ENCODE measurements around the gene SFSWAP.
A peak's percentile ranks its signal among the peaks of the same experiment; 100 is the strongest.
"Not testable (repeated sequence)": the region's sequence is repeated elsewhere in the genome, so short reads cannot be mapped to it uniquely, and the experiment has no call there.

Gene SFSWAP

GRCh38 chr12:131680392-131681256 is 30.3 kb upstream of the SFSWAP start:
- not testable (repeated sequence) for DNase-seq

- DNase-seq: no peak
Measured at GRCh38 chr12:131681257-131681620, 29.7 kb upstream of the SFSWAP start.

GRCh38 chr12:131681746-131682509 is 29.0 kb upstream of the SFSWAP start:
- DNase-seq: not testable (repeated sequence)

GRCh38 chr12:131682510-131682895 is 28.4 kb upstream of the SFSWAP start:
- DNase-seq: no peak

- DNase-seq: no peak
Measured at GRCh38 chr12:131683266-131684014, 27.4 kb upstream of the SFSWAP start.

GRCh38 chr12:131684015-131684725 is 26.7 kb upstream of the SFSWAP start:
- DNase-seq: peak; percentile 15

- no peak for DNase-seq
Measured at GRCh38 chr12:131687346-131688125, 23.4 kb upstream of the SFSWAP start.

- no peak for DNase-seq
Measured at GRCh38 chr12:131688131-131688844, 22.6 kb upstream of the SFSWAP start.

- no peak for DNase-seq
Measured at GRCh38 chr12:131688845-131689154, 22.1 kb upstream of the SFSWAP start.

GRCh38 chr12:131690320-131690719 is 20.6 kb upstream of the SFSWAP start:
- no peak for DNase-seq

- no peak for DNase-seq
Measured at GRCh38 chr12:131692431-131692830, 18.5 kb upstream of the SFSWAP start.

GRCh38 chr12:131693149-131693548 is 17.7 kb upstream of the SFSWAP start:
- no peak for DNase-seq

- DNase-seq: no peak
Measured at GRCh38 chr12:131694116-131694838, 16.6 kb upstream of the SFSWAP start.

GRCh38 chr12:131695968-131696367 is 14.9 kb upstream of the SFSWAP start:
- DNase-seq: no peak

- DNase-seq: no peak
Measured at GRCh38 chr12:131698286-131698685, 12.6 kb upstream of the SFSWAP start.

- no peak for DNase-seq
Measured at GRCh38 chr12:131699434-131699833, 11.5 kb upstream of the SFSWAP start.

GRCh38 chr12:131700271-131700670 is 10.6 kb upstream of the SFSWAP start:
- no peak for DNase-seq

- DNase-seq: no peak
Measured at GRCh38 chr12:131701705-131702572, 9.0 kb upstream of the SFSWAP start.

- DNase-seq: no peak
Measured at GRCh38 chr12:131702573-131702877, 8.4 kb upstream of the SFSWAP start.

GRCh38 chr12:131703161-131703560 is 7.7 kb upstream of the SFSWAP start:
- DNase-seq: no peak

Measured in NCI-H2227 treated with DMSO at 0.1 percent for 48 hours (cell line).